IMR-90 (cell line): ENCODE results near the gene HNRNPL. TPM values are rescaled to one million over a fixed set of nuclear protein-coding genes. Genes with fewer than 3 reads are reported as not detected.
"Not testable (repeated sequence)": the region's sequence is repeated elsewhere in the genome, so short reads cannot be mapped to it uniquely, and the experiment has no call there.

ENCODE experiments used
- ATAC-seq: fragments of 200-7000 bp; cut with Tn5 transposase; 2 replicates; pipeline ENCODE4 v1.9.1; 2020; ENCODE audit warnings: low read depth, mild to moderate bottlenecking, moderate library complexity
- BruUV-seq: library from RNA; stranded (reverse); fragments of 400-500 nt; replicated peaks from 2 replicates; lab custom pipeline; 2021; lab: Mats Ljungman, UMichigan
- CTCF ChIA-PET: fragments of 300-600 bp; formaldehyde crosslinking; extraction: SDS; loops from one replicate; lab custom pipeline; 2021; ENCODE audit warnings: antibody characterized with exemption; lab: Yijun Ruan, JAX
- POLR2A ChIA-PET: fragments of 300-600 bp; sonication (Branson Sonifier 250); formaldehyde crosslinking; loops from one replicate; lab custom pipeline; 2022; ENCODE audit warnings: antibody characterized with exemption; ENCODE audit not compliant: unreplicated experiment; lab: Charles Lee
- DNase-seq: peaks from one replicate; pipeline ENCODE4 v3.0.0; 2013
- H2AFZ ChIP-seq: replicated peaks from 2 replicates; pipeline ENCODE3; 2013; ENCODE audit warnings: low read length, mild to moderate bottlenecking; ENCODE audit not compliant: poor library complexity
- H2AK5ac ChIP-seq: 2 replicates; pipeline ENCODE4 v1.6.1; 2013; ENCODE audit warnings: low read depth, low read length, inconsistent platforms
- H2AK9ac ChIP-seq: replicated peaks from 2 replicates; pipeline ENCODE3; 2013; ENCODE audit warnings: mild to moderate bottlenecking, low read depth, low read length, moderate library complexity; ENCODE audit not compliant: poor library complexity
- H2BK120ac ChIP-seq: 2 replicates; pipeline ENCODE4 v1.6.1; 2013; ENCODE audit warnings: low read depth, low read length, inconsistent platforms
- H2BK15ac ChIP-seq: 3 replicates; pipeline ENCODE4 v1.6.1; 2013; ENCODE audit warnings: low read depth, low read length, inconsistent platforms
- H2BK20ac ChIP-seq: 2 replicates; pipeline ENCODE4 v1.6.1; 2013; ENCODE audit warnings: low read depth, mild to moderate bottlenecking, inconsistent platforms, low read length, moderate library complexity
- H2BK5ac ChIP-seq: 2 replicates; pipeline ENCODE4 v1.6.1; 2013; ENCODE audit warnings: mild to moderate bottlenecking, low read depth, low read length, inconsistent platforms; ENCODE audit not compliant: poor library complexity, severe bottlenecking
- H3K14ac ChIP-seq: replicated peaks from 2 replicates; pipeline ENCODE4 v1.6.1; 2013; ENCODE audit warnings: low read depth, low read length, inconsistent platforms
- H3K18ac ChIP-seq: 2 replicates; pipeline ENCODE4 v1.6.1; 2013; ENCODE audit warnings: low read depth, low read length, control low read depth
- H3K23ac ChIP-seq: 2 replicates; pipeline ENCODE4 v1.6.1; 2013; ENCODE audit warnings: low read depth, low read length, inconsistent platforms
- H3K27ac ChIP-seq: 2 replicates; pipeline ENCODE4 v1.5.1; 2013; ENCODE audit warnings: mild to moderate bottlenecking, control low read depth, low read length; ENCODE audit not compliant: insufficient read depth
- H3K27me3 ChIP-seq: 2 replicates; pipeline ENCODE4 v1.6.1; 2013; ENCODE audit warnings: low read length; ENCODE audit not compliant: control insufficient read depth, insufficient read depth
- H3K36me3 ChIP-seq: 2 replicates; pipeline ENCODE4 v1.6.1; 2013; ENCODE audit warnings: low read length, mixed read lengths; ENCODE audit not compliant: control insufficient read depth, insufficient read depth
- H3K4ac ChIP-seq: 2 replicates; pipeline ENCODE4 v1.6.1; 2013; ENCODE audit warnings: low read depth, low read length, inconsistent platforms
- H3K4me1 ChIP-seq: 2 replicates; pipeline ENCODE4 v1.6.1; 2013; ENCODE audit warnings: low read length, mixed read lengths; ENCODE audit not compliant: control insufficient read depth, insufficient read depth
- H3K4me2 ChIP-seq: 2 replicates; pipeline ENCODE4 v1.6.1; 2013; ENCODE audit warnings: low read depth, mild to moderate bottlenecking, control low read depth, low read length, moderate library complexity
- H3K4me3 ChIP-seq: 2 replicates; pipeline ENCODE4 v1.5.1; 2013; ENCODE audit warnings: low read depth, mild to moderate bottlenecking, control low read depth, low read length, moderate library complexity; ENCODE audit not compliant: insufficient read depth
- H3K56ac ChIP-seq: 2 replicates; pipeline ENCODE4 v1.6.1; 2013; ENCODE audit warnings: low read length, inconsistent platforms; ENCODE audit not compliant: insufficient read depth; ENCODE audit errors: extremely low read depth
- H3K79me1 ChIP-seq, 2 experiments: 2 replicates each; pipeline ENCODE4 v1.6.1; 2013; ENCODE audit warnings: low read length in 2 of 2, inconsistent platforms in 1 of 2, low read depth in 1 of 2
- H3K9ac ChIP-seq: 2 replicates; pipeline ENCODE4 v1.6.1; 2013; ENCODE audit warnings: low read depth, low read length, control low read depth
- H3K9me1 ChIP-seq: 2 replicates; pipeline ENCODE4 v1.6.1; 2013; ENCODE audit warnings: low read length, inconsistent platforms; ENCODE audit not compliant: insufficient read depth
- H3K9me3 ChIP-seq: 2 replicates; pipeline ENCODE4 v1.6.1; 2013; ENCODE audit warnings: low read length; ENCODE audit not compliant: control insufficient read depth, insufficient read depth
- H4K20me1 ChIP-seq: 2 replicates; pipeline ENCODE4 v1.6.1; 2013; ENCODE audit warnings: low read length, inconsistent platforms; ENCODE audit not compliant: insufficient read depth
- H4K5ac ChIP-seq: 2 replicates; pipeline ENCODE4 v1.6.1; 2013; ENCODE audit warnings: mild to moderate bottlenecking, low read depth, low read length, control low read depth
- H4K8ac ChIP-seq, 2 experiments: 2 replicates each; pipeline ENCODE4 v1.6.1; 2013; ENCODE audit warnings: low read depth in 2 of 2, low read length in 2 of 2, control low read depth in 1 of 2, inconsistent platforms in 1 of 2
- H4K91ac ChIP-seq: 2 replicates; pipeline ENCODE4 v1.6.1; 2013; ENCODE audit warnings: low read depth, low read length, inconsistent platforms; ENCODE audit not compliant: insufficient read depth
- WGBS, 2 experiments: methylation state at CpG; one replicate each; pipeline versions ENCODE4 v1.1.5 to v1.1.7; 2013; ENCODE audit warnings: missing lambda C conversion rate in 2 of 2; ENCODE audit not compliant: insufficient read length in 1 of 2; ENCODE audit errors: extremely low coverage in 2 of 2; 5-methylcytosine and 5-hydroxymethylcytosine counted together
- dilution Hi-C: fragments of 300-500 bp; cut with HindIII; formaldehyde crosslinking; loops from one replicate; pipeline ENCODE4 v1.14.3; 2018; ENCODE audit warnings: low sequenced_read_pairs; ENCODE audit not compliant: unreplicated experiment
- in situ Hi-C: fragments of 300-500 bp; cut with MboI; formaldehyde crosslinking; loops from 3 replicates; pipeline ENCODE4 v1.14.3; 2019; ENCODE audit warnings: low sequenced_read_pairs, inconsistent platforms, mixed read lengths
- intact Hi-C: fragments of 100-400 bp; cut with micrococcal nuclease; formaldehyde crosslinking; loops from 2 replicates; pipeline ENCODE4 v1.10.0; 2022
- polyA plus RNA-seq, 3 experiments: library from polyadenylated mRNA; depleted of rRNA; stranded (reverse); fragments of >200 nt; gene quantifications; 2 replicates each; pipeline ENCODE4 v1.2.3, GENCODE V29; 2012; ENCODE audit warnings: low replicate concordance in 1 of 3
- total RNA-seq: library from RNA; depleted of rRNA; stranded (reverse); fragments of >200 nt; gene quantifications from 2 replicates; pipeline ENCODE4 v1.2.3, GENCODE V29; 2012

HNRNPL gene
- total and polyA plus RNA-seq, 2 of the 4 experiments (the other 2 are of a cell fraction) = 277 to 429 TPM

DNA sequence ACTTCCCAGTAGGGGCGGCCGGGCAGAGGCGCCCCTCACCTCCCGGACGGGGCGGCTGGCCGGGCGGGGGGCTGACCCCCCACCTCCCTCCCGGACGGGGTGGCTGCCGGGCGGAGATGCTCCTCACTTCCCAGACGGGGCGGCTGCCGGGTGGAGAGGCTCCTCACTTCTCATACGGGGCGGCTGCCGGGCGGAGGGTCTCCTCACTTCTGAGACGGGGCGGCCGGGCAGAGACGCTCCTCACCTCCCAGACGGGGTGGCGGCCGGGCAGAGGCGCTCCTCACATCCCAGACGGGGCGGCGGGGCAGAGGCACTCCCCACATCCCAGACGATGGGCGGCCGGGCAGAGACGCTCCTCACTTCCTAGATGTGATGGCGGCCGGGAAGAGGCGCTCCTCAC lies 6.0 kb upstream of the HNRNPL start:
- H3K14ac ChIP-seq, H3K18ac ChIP-seq, H2BK5ac ChIP-seq, H3K56ac ChIP-seq, BruUV-seq, H3K4me2 ChIP-seq, H3K27me3 ChIP-seq, ATAC-seq, H4K91ac ChIP-seq, H3K27ac ChIP-seq, H3K36me3 ChIP-seq, H4K20me1 ChIP-seq, intact Hi-C loops, H3K9ac ChIP-seq, H4K8ac ChIP-seq, H2BK120ac ChIP-seq, H2BK15ac ChIP-seq, H3K4ac ChIP-seq, H3K9me3 ChIP-seq, in situ Hi-C loops, H2AK9ac ChIP-seq, H3K4me3 ChIP-seq, H3K9me1 ChIP-seq, H4K5ac ChIP-seq, dilution Hi-C loops, DNase-seq, H2BK20ac ChIP-seq, H2AFZ ChIP-seq, H3K23ac ChIP-seq, CTCF ChIA-PET, H2AK5ac ChIP-seq, POLR2A ChIA-PET: not testable (repeated sequence)
- Histone ChIP-seq H3K4me1 (peaks cover 10% of the 10 kb centered on the region), H3K79me1 (peaks cover 4 to 19% of the 10 kb centered on the region in 2 experiments; a peak in 3 of 4 replicates)
- no CpG with 5 or more reads among the region's 37 CpGs for WGBS, 2 experiments

DNA sequence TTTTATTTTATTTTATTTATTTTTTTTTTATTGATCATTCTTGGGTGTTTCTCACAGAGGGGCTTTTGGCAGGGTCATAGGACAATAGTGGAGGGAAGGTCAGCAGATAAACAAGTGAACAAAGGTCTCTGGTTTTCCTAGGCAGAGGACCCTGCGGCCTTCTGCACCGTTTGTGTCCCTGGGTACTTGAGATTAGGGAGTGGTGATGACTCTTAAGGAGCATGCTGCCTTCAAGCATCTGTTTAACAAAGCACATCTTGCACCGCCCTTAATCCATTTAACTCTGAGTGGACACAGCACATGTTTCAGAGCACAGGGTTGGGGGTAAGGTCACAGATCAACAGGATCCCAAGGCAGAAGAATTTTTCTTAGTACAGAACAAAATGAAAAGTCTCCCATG lies 5.2 kb upstream of the HNRNPL start:
- H2BK15ac ChIP-seq, H3K9me1 ChIP-seq, H3K27ac ChIP-seq, H2AK9ac ChIP-seq, H3K56ac ChIP-seq, H3K9me3 ChIP-seq, intact Hi-C loops, CTCF ChIA-PET, H4K91ac ChIP-seq, H3K4me3 ChIP-seq, ATAC-seq, POLR2A ChIA-PET, H2AK5ac ChIP-seq, dilution Hi-C loops, H4K8ac ChIP-seq, BruUV-seq, H3K9ac ChIP-seq, H3K4me2 ChIP-seq, H3K4ac ChIP-seq, H3K23ac ChIP-seq, H4K5ac ChIP-seq, H3K27me3 ChIP-seq, H3K18ac ChIP-seq, H3K14ac ChIP-seq, in situ Hi-C loops, H4K20me1 ChIP-seq, H2BK5ac ChIP-seq, DNase-seq, H2BK20ac ChIP-seq, H2BK120ac ChIP-seq, H2AFZ ChIP-seq, H3K36me3 ChIP-seq: not testable (repeated sequence)
- peaks cover 11% of the 10 kb centered on the region for H3K4me1 ChIP-seq
- no CpG with 5 or more reads among the region's 3 CpGs for WGBS, 2 experiments
- peaks cover 4 to 20% of the 10 kb centered on the region in 2 experiments; a peak in 3 of 4 replicates for H3K79me1 ChIP-seq
